22Rv1 (cell line): ENCODE data around the gene GPR21.

Experiments
- ZFX ChIP-seq: fragments of 450-650 bp; IDR thresholded peaks from 2 replicates; pipeline ENCODE4 v1.6.1; 2017; ENCODE audit warnings: antibody characterized with exemption, borderline replicate concordance
- TF ChIP-seq, protein P1 (sequence below): fragments of 450-650 bp; IDR thresholded peaks from 2 replicates; pipeline ENCODE4 v1.5.1; 2017; ENCODE audit warnings: mild to moderate bottlenecking

DNA sequence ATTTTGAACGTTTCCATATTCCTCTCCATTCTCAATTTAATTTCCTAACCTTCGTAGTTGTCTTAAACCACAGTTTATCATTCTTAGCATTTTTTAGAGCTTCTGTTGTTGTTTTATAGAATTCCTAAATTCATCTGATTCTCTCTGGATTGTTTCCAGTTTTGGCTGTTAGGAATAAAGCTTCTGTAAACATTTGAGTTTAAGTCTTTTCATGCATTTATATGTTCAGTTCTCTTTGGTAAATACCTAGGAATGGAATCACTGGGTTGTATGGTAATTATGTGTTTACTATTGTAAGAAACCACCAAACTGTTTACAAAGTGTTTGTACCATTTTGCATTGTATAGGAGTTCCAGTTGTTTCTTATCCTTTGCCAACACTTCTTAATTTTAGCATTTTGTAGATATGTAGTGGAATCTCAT, 29.7 kb downstream of the GPR21 start:
- TF ChIP-seq, protein P1, sequence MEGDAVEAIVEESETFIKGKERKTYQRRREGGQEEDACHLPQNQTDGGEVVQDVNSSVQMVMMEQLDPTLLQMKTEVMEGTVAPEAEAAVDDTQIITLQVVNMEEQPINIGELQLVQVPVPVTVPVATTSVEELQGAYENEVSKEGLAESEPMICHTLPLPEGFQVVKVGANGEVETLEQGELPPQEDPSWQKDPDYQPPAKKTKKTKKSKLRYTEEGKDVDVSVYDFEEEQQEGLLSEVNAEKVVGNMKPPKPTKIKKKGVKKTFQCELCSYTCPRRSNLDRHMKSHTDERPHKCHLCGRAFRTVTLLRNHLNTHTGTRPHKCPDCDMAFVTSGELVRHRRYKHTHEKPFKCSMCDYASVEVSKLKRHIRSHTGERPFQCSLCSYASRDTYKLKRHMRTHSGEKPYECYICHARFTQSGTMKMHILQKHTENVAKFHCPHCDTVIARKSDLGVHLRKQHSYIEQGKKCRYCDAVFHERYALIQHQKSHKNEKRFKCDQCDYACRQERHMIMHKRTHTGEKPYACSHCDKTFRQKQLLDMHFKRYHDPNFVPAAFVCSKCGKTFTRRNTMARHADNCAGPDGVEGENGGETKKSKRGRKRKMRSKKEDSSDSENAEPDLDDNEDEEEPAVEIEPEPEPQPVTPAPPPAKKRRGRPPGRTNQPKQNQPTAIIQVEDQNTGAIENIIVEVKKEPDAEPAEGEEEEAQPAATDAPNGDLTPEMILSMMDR: no peak
- no peak for TF ChIP-seq ZFX
